Inferior parietal cortex (tissue), 1 donor: ENCODE results near the gene PRR23B.

ENCODE experiments used
- DNase-seq: peaks from one replicate; pipeline ENCODE4 v3.0.0-alpha.2; 2016; ENCODE audit errors: extremely low spot score

PRR23B gene

GRCh38 chr3:138974462-138974861 lies 46.3 kb downstream of the PRR23B start:
- DNase-seq = no peak

- no peak for DNase-seq
Measured at GRCh38 chr3:138972941-138973340, 47.8 kb downstream of the PRR23B start.

GRCh38 chr3:138971766-138972320 lies 48.9 kb downstream of the PRR23B start:
- DNase-seq = no peak
